Right atrium auricular region (tissue), 2 donors: ENCODE data around the gene DZIP1L. TPM values are rescaled to one million over a fixed set of nuclear protein-coding genes. Genes with fewer than 3 reads are reported as not detected.

Source experiments
- DNase-seq: peaks from one replicate; pipeline ENCODE4 v3.0.0-alpha.2; 2019; ENCODE audit warnings: low spot score
- H3K27ac ChIP-seq, 2 donors: fragments of 200-600 bp; sonication (generic); 1 replicate in 1 of 2; 2 replicates in 1 of 2; pipeline ENCODE4 v1.5.1; 2016 to 2019
- H3K27me3 ChIP-seq, 2 donors: fragments of 200-600 bp; sonication (generic); one replicate each; pipeline versions ENCODE4 v1.5.1 to v1.6.0; 2017 to 2019
- H3K36me3 ChIP-seq: fragments of 200-600 bp; sonication (generic); one replicate; pipeline ENCODE4 v1.5.1; 2016
- H3K4me1 ChIP-seq, 2 donors: fragments of 200-600 bp; sonication (generic); one replicate each; pipeline versions ENCODE4 v1.5.1 to v1.6.0; 2017 to 2019
- H3K4me3 ChIP-seq, 2 donors: fragments of 200-600 bp; sonication (generic); 1 replicate in 1 of 2; 2 replicates in 1 of 2; pipeline ENCODE4 v1.5.1; 2017 to 2019; ENCODE audit warnings: mild to moderate bottlenecking in 1 of 2, moderate library complexity in 1 of 2
- H3K9me3 ChIP-seq, 2 donors: fragments of 200-600 bp; sonication (generic); one replicate each; pipeline ENCODE4 v1.5.1; 2019
- CTCF ChIP-seq, 2 donors: fragments of 200-600 bp; sonication (generic); IDR thresholded peaks; one replicate each; pipeline ENCODE4 v1.5.1; 2019; ENCODE audit warnings: antibody characterized with exemption in 2 of 2
- total RNA-seq, 2 donors: library from RNA; depleted of rRNA; stranded (reverse); fragments of >200 nt; gene quantifications; one replicate each; pipeline ENCODE4 v1.1.0, GENCODE V29; 2016

The DZIP1L gene
- total RNA-seq, 2 donors from 2014 or later, result 4.0 to 4.6 TPM

- H3K27me3 ChIP-seq, result no peaks in the 10 kb centered on the region
- TF ChIP-seq CTCF (IDR thresholded peaks at IDR 0.05), result no peak
- H3K4me1 ChIP-seq, result peaks cover 0 to 7% of the 10 kb centered on the region in 2 donors
- DNase-seq, result no peak
- H3K27ac ChIP-seq, result no peak overlapping the region
- no peaks in the 10 kb centered on the region for H3K9me3 ChIP-seq
- H3K4me3 ChIP-seq, result no peak overlapping the region
- H3K36me3 ChIP-seq, result no peaks in the 10 kb centered on the region
These were observed 61.4 kb downstream of the DZIP1L start for GRCh38 chr3:138054057-138054456.

GRCh38 chr3:138051947-138052802, 63.2 kb downstream of the DZIP1L start:
- peaks cover 0 to 7% of the 10 kb centered on the region in 2 donors for H3K4me1 ChIP-seq
- H3K4me3 ChIP-seq, result no peak overlapping the region
- no peak for DNase-seq
- no peaks in the 10 kb centered on the region for H3K9me3 ChIP-seq
- no peak overlapping the region for H3K27ac ChIP-seq
- no peaks in the 10 kb centered on the region for H3K36me3 ChIP-seq
- no peaks in the 10 kb centered on the region for H3K27me3 ChIP-seq
- TF ChIP-seq CTCF (IDR thresholded peaks at IDR 0.05), result peak; percentile 43 to 72

GRCh38 chr3:138049157-138049919, 66.1 kb downstream of the DZIP1L start:
- peaks cover 0 to 13% of the 10 kb centered on the region in 2 donors for H3K4me1 ChIP-seq
- H3K36me3 ChIP-seq, result no peaks in the 10 kb centered on the region
- TF ChIP-seq CTCF (IDR thresholded peaks at IDR 0.05), result no peak
- H3K9me3 ChIP-seq, result no peaks in the 10 kb centered on the region
- no peak for DNase-seq
- H3K4me3 ChIP-seq, result no peak overlapping the region
- H3K27ac ChIP-seq, result no peak overlapping the region
- no peaks in the 10 kb centered on the region for H3K27me3 ChIP-seq

- peaks cover 0 to 13% of the 10 kb centered on the region in 2 donors for H3K4me1 ChIP-seq
- TF ChIP-seq CTCF (IDR thresholded peaks at IDR 0.05), result no peak
- no peak overlapping the region for H3K27ac ChIP-seq
- H3K27me3 ChIP-seq, result no peaks in the 10 kb centered on the region
- no peak overlapping the region for H3K4me3 ChIP-seq
- no peaks in the 10 kb centered on the region for H3K36me3 ChIP-seq
- no peak for DNase-seq
- no peaks in the 10 kb centered on the region for H3K9me3 ChIP-seq
These were observed 67.7 kb downstream of the DZIP1L start for GRCh38 chr3:138047596-138048158.

GRCh38 chr3:138046955-138047354, 68.5 kb downstream of the DZIP1L start:
- H3K4me3 ChIP-seq, result no peak overlapping the region
- DNase-seq, result no peak
- H3K27ac ChIP-seq, result no peak overlapping the region
- no peaks in the 10 kb centered on the region for H3K9me3 ChIP-seq
- H3K36me3 ChIP-seq, result no peaks in the 10 kb centered on the region
- TF ChIP-seq CTCF (IDR thresholded peaks at IDR 0.05), result no peak
- peaks cover 0 to 9% of the 10 kb centered on the region in 2 donors for H3K4me1 ChIP-seq
- no peaks in the 10 kb centered on the region for H3K27me3 ChIP-seq
